HepG2 (cell line): ENCODE measurements around the gene ABI3.
A peak's percentile ranks its signal among the peaks of the same experiment; 100 is the strongest.

Experiments used
- CEBPB ChIP-seq: IDR thresholded peaks from 2 replicates; pipeline ENCODE4 v1.6.1; 2011; ENCODE audit warnings: low read depth, low read length, improper control_type of control experiment, borderline replicate concordance
- CHD4 ChIP-seq: fragments of 200-600 bp; sonication (generic); IDR thresholded peaks from 2 replicates; pipeline ENCODE4 v1.7.0; 2017; ENCODE audit warnings: mild to moderate bottlenecking, low read length, borderline replicate concordance
- CTCF ChIP-seq: sonication (generic); formaldehyde crosslinking; IDR thresholded peaks from 2 replicates; pipeline ENCODE4 v1.5.0; 2020; ENCODE audit warnings: mild to moderate bottlenecking, missing genetic modification reagents, moderate library complexity
- EP300 ChIP-seq, 3 experiments: sonication (generic) in 1 of 3; formaldehyde crosslinking in 1 of 3; IDR thresholded peaks; 2 replicates each; pipeline versions ENCODE4 v1.5.1 to v1.6.1; 2011 to 2020; ENCODE audit warnings: low read depth in 2 of 3, low read length in 2 of 3, borderline replicate concordance in 1 of 3, improper control_type of control experiment in 1 of 3, mild to moderate bottlenecking in 1 of 3, missing genetic modification reagents in 1 of 3, moderate library complexity in 1 of 3
- GTF3A ChIP-seq: sonication (generic); formaldehyde crosslinking; conservative IDR thresholded peaks from 2 replicates; pipeline ENCODE4 v1.4.0; 2020; ENCODE audit warnings: mild to moderate bottlenecking, missing genetic modification reagents
- JUNB ChIP-seq: sonication (generic); formaldehyde crosslinking; IDR thresholded peaks from 2 replicates; pipeline ENCODE4 v1.8.0; 2022; ENCODE audit warnings: missing genetic modification reagents, mild to moderate bottlenecking, borderline replicate concordance
- KLF11 ChIP-seq: IDR thresholded peaks from 2 replicates; pipeline ENCODE4 v1.6.1; 2016; ENCODE audit warnings: missing compliant biosample characterization
- PAX8 ChIP-seq: sonication (generic); formaldehyde crosslinking; IDR thresholded peaks from 2 replicates; pipeline ENCODE4 v1.8.0; 2022; ENCODE audit warnings: mild to moderate bottlenecking, missing genetic modification reagents, borderline replicate concordance
- RNF219 ChIP-seq: sonication (generic); formaldehyde crosslinking; IDR thresholded peaks from 2 replicates; pipeline ENCODE4 v1.5.0; 2020; ENCODE audit warnings: mild to moderate bottlenecking, missing genetic modification reagents
- SOX6 ChIP-seq, 2 experiments: fragments of 450-650 bp in 1 of 2; sonication (generic) in 1 of 2; formaldehyde crosslinking in 1 of 2; IDR thresholded peaks; 2 replicates each; pipeline versions ENCODE4 v1.4.0 to v1.6.1; 2017 to 2020; ENCODE audit warnings: antibody characterized with exemption in 1 of 2, mild to moderate bottlenecking in 1 of 2, missing genetic modification reagents in 1 of 2
- ZNF12 ChIP-seq: sonication (generic); formaldehyde crosslinking; IDR thresholded peaks from 2 replicates; pipeline ENCODE4 v1.5.0; 2020; ENCODE audit warnings: missing genetic modification reagents
- ZNF891 ChIP-seq: sonication (generic); formaldehyde crosslinking; IDR thresholded peaks from 2 replicates; pipeline ENCODE4 v1.5.0; 2020; ENCODE audit warnings: mild to moderate bottlenecking, missing genetic modification reagents
- TF ChIP-seq, protein P1 (sequence below): IDR thresholded peaks from 2 replicates; pipeline ENCODE4 v1.6.1; 2012; ENCODE audit warnings: inconsistent platforms

DNA sequence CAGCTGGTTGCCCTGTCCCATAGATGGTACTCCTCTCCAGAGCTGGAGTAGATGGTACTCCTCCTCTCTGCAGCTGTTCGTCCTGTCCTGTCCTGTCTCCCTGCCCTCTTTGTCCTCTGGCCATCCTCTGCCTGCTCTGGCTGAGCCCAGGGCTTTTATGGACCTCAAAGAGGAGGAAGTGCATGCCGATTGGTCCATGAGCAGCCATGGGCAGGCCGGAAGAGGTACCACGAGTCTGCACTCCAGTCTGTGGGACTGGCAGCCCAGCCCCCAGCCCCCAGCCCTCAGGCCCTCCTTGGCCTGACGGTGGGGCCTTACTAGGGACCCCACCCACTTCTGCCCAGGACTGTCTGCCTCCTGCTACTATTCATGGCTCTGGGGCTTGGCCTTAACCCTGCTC lies 27.2 kb upstream of the ABI3 start:
- TF ChIP-seq JUNB = no peak
- TF ChIP-seq ZNF12 (CRISPR knock-in tag) = no peak
- TF ChIP-seq, protein P1, sequence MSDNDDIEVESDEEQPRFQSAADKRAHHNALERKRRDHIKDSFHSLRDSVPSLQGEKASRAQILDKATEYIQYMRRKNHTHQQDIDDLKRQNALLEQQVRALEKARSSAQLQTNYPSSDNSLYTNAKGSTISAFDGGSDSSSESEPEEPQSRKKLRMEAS = no peak
- no peak for TF ChIP-seq EP300 (IDR thresholded peaks at IDR 0.05; ENCODE audit: low read depth in 2 of 2, low read length in 2 of 2)
- no peak for TF ChIP-seq EP300 (CRISPR knock-in tag; IDR thresholded peaks at IDR 0.05; ENCODE audit: borderline replicate concordance)
- TF ChIP-seq GTF3A (CRISPR knock-in tag) = no peak
- TF ChIP-seq CTCF (CRISPR knock-in tag) = no peak
- TF ChIP-seq ZNF891 (CRISPR knock-in tag) = 0 out of 2 replicates have a peak, but pooled peaks have one; percentile 32
- TF ChIP-seq RNF219 (CRISPR knock-in tag) = no peak
- TF ChIP-seq CHD4 = no peak
- TF ChIP-seq CEBPB = no peak
- TF ChIP-seq KLF11 (CRISPR knock-in tag) = no peak
- no peak for TF ChIP-seq SOX6 (IDR thresholded peaks at IDR 0.05)
- no peak for TF ChIP-seq SOX6 (CRISPR knock-in tag; IDR thresholded peaks at IDR 0.05)
- no peak for TF ChIP-seq PAX8 (CRISPR knock-in tag)
